ENCODE measurements around the gene HTRA1. TPM values are rescaled to one million over a fixed set of nuclear protein-coding genes. Genes with fewer than 3 reads are reported as not detected.
A peak's percentile ranks its signal among the peaks of the same experiment; 100 is the strongest.

HTRA1 gene
- total and polyA plus RNA-seq, 3 experiments from 2014 or later = 0.13 to 0.56 TPM; not detected in 1

DNA sequence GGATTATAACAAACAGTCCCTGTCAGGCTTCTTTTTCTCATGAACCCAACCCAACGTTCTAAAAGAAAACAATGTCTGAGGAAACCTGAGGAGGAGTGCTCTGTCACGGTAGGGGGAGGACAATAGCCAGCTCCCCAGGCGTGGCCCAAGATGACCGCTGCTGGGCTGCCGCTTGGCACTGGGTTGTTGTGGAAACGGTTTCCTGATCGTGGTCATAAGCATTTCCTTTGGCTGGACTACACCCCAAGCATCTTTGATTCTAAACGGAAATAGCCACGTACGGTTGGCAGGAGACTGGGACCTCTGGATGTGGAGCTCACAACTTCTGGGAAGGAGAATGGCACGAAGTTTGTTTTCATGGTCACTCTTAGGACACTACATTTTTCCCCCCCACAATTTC is 68.8 kb downstream of the HTRA1 start:
- no peak overlapping the region for H3K27ac ChIP-seq (ENCODE audit: low read depth, low read length)
- no peak overlapping the region for H3K4me3 Mint-ChIP-seq
- H3K4me1 Mint-ChIP-seq = peaks cover 4 to 5% (median 4%) of the 10 kb centered on the region in 3 donors
- no peaks in the 10 kb centered on the region for H3K4me1 ChIP-seq (ENCODE audit: insufficient read depth, low read length)
- H3K36me3 Mint-ChIP-seq = peaks cover 0 to 3% (median 0%) of the 10 kb centered on the region in 3 donors
- H3K27me3 ChIP-seq (ENCODE audit: insufficient read depth, low read length, poor library complexity, severe bottlenecking) = no peaks in the 10 kb centered on the region
- ChIA-PET POLR2A (no interaction called here), CTCF (no interaction called here)
- no peak overlapping the region for H3K27ac Mint-ChIP-seq
- H3K27me3 Mint-ChIP-seq = peaks cover 6 to 13% of the 10 kb centered on the region in 2 donors
- no peak overlapping the region for H3K4me3 ChIP-seq (ENCODE audit: low read length)
- no peaks in the 10 kb centered on the region for H3K9me3 Mint-ChIP-seq
- no peaks in the 10 kb centered on the region for H3K9me3 ChIP-seq (ENCODE audit: low read length)
- DNase-seq = no peak
- no peaks in the 10 kb centered on the region for H3K36me3 ChIP-seq (ENCODE audit: insufficient read depth, low read length)

GRCh38 chr10:122531261-122531660 is 69.9 kb downstream of the HTRA1 start:
- H3K36me3 Mint-ChIP-seq = peaks cover 0 to 3% (median 0%) of the 10 kb centered on the region in 3 donors
- peaks cover 2 to 5% (median 4%) of the 10 kb centered on the region in 3 donors for H3K4me1 Mint-ChIP-seq
- H3K27ac ChIP-seq (ENCODE audit: low read depth, low read length) = no peak overlapping the region
- ChIA-PET POLR2A (no interaction called here), CTCF (no interaction called here)
- no peaks in the 10 kb centered on the region for H3K36me3 ChIP-seq (ENCODE audit: insufficient read depth, low read length)
- peaks cover 8 to 13% of the 10 kb centered on the region in 2 donors for H3K27me3 Mint-ChIP-seq
- no peak overlapping the region for H3K4me3 Mint-ChIP-seq
- H3K27me3 ChIP-seq (ENCODE audit: insufficient read depth, low read length, poor library complexity, severe bottlenecking) = no peaks in the 10 kb centered on the region
- H3K4me3 ChIP-seq (ENCODE audit: low read length) = no peak overlapping the region
- H3K9me3 Mint-ChIP-seq = no peaks in the 10 kb centered on the region
- H3K4me1 ChIP-seq (ENCODE audit: insufficient read depth, low read length) = no peaks in the 10 kb centered on the region
- no peak for DNase-seq
- H3K27ac Mint-ChIP-seq = no peak overlapping the region
- H3K9me3 ChIP-seq (ENCODE audit: low read length) = no peaks in the 10 kb centered on the region

- Mint-ChIP-seq H3K27ac (no peak overlapping the region), H3K4me3 (no peak overlapping the region), H3K9me3 (no peaks in the 10 kb centered on the region), H3K36me3 (peaks cover 0 to 3% (median 0%) of the 10 kb centered on the region in 3 donors), H3K27me3 (peaks cover 8 to 16% of the 10 kb centered on the region in 2 donors), H3K4me1 (peaks cover 2 to 5% (median 4%) of the 10 kb centered on the region in 3 donors)
- H3K36me3 ChIP-seq (ENCODE audit: insufficient read depth, low read length) = no peaks in the 10 kb centered on the region
- H3K9me3 ChIP-seq (ENCODE audit: low read length) = no peaks in the 10 kb centered on the region
- ChIA-PET POLR2A (no interaction called here), CTCF (no interaction called here)
- no peak overlapping the region for H3K27ac ChIP-seq (ENCODE audit: low read depth, low read length)
- no peak for DNase-seq
- no peaks in the 10 kb centered on the region for H3K27me3 ChIP-seq (ENCODE audit: insufficient read depth, low read length, poor library complexity, severe bottlenecking)
- H3K4me3 ChIP-seq (ENCODE audit: low read length) = no peak overlapping the region
- no peaks in the 10 kb centered on the region for H3K4me1 ChIP-seq (ENCODE audit: insufficient read depth, low read length)
Observed at GRCh38 chr10:122531939-122532338, 70.6 kb downstream of the HTRA1 start.

DNA sequence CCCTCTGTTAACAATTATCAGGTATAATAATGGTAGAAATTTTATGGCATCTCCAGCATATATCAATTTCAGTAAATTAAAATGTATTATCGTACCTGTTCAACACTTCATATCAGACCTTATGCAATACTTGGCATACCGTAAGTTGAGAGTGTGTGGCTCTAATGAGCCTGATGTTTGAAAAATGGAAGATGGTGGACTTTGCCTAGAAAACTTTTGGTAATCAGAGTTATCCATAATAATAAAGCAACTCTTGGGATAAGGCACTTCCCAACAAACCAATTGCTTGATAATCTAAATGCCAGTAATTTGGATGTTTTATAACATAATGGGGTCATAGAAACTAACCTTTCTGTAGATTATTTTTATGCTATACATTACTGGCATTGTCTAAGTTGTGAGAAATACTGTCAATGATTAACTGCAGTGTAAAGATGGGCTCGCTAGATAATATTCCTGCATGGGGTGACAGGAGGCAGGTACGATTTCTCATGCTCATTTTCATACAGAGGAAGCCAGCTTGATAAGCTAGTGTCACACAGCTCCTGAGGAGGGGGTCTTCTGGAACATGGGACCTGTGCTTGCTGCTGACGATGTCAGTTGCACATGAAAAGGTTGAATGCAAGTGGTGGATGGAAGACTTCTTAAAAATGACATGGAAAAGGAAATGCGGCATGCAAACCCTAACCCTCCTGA is 71.4 kb downstream of the HTRA1 start:
- Mint-ChIP-seq H3K4me1 (peaks cover 0 to 5% (median 4%) of the 10 kb centered on the region in 3 donors), H3K27ac (no peak overlapping the region), H3K4me3 (no peak overlapping the region), H3K36me3 (peaks cover 0 to 3% (median 0%) of the 10 kb centered on the region in 3 donors), H3K9me3 (no peaks in the 10 kb centered on the region), H3K27me3 (peaks cover 8 to 16% of the 10 kb centered on the region in 2 donors)
- no peaks in the 10 kb centered on the region for H3K27me3 ChIP-seq (ENCODE audit: insufficient read depth, low read length, poor library complexity, severe bottlenecking)
- POLR2A ChIA-PET = no interaction called here
- no peak for DNase-seq
- H3K9me3 ChIP-seq (ENCODE audit: low read length) = no peaks in the 10 kb centered on the region
- no peaks in the 10 kb centered on the region for H3K36me3 ChIP-seq (ENCODE audit: insufficient read depth, low read length)
- CTCF ChIA-PET = no interaction called here
- H3K4me3 ChIP-seq (ENCODE audit: low read length) = no peak overlapping the region
- H3K27ac ChIP-seq (ENCODE audit: low read depth, low read length) = no peak overlapping the region
- no peaks in the 10 kb centered on the region for H3K4me1 ChIP-seq (ENCODE audit: insufficient read depth, low read length)

DNA sequence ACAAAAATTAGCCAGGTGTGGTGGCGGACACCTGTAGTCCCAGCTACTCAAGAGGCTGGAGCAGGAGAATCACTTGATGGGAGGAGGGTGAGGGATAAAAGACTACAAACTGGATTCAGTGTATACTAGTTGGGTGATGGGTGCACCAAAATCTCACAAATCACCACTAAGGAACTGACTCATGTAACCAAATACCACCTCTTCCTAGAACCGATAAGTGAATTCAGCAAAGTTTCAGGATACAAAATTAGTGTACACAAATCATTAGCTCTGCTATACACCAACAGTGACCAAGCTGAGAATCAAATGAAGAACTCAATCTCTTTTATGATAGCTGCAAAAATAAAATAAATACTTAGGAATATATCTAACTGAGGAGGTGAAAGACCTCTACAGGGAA is 76.2 kb downstream of the HTRA1 start:
- Histone ChIP-seq H3K4me1 (ENCODE audit: insufficient read depth, low read length) (peaks cover 24% of the 10 kb centered on the region), H3K27me3 (ENCODE audit: insufficient read depth, low read length, poor library complexity, severe bottlenecking) (no peaks in the 10 kb centered on the region), H3K27ac (ENCODE audit: low read depth, low read length) (no peak overlapping the region), H3K36me3 (ENCODE audit: insufficient read depth, low read length) (no peaks in the 10 kb centered on the region), H3K9me3 (ENCODE audit: low read length) (no peaks in the 10 kb centered on the region), H3K4me3 (ENCODE audit: low read length) (no peak overlapping the region)
- ChIA-PET POLR2A (no interaction called here), CTCF (interaction anchor here (1.9 kb wide), 1 partner anchor 28 kb away, joined by 5 read pairs; no protein-coding TSS in a partner anchor)
- Mint-ChIP-seq H3K9me3 (no peaks in the 10 kb centered on the region), H3K36me3 (no peaks in the 10 kb centered on the region), H3K27me3 (peaks cover 3 to 4% of the 10 kb centered on the region in 2 donors), H3K4me3 (no peak overlapping the region), H3K4me1 (peaks cover 29 to 37% (median 36%) of the 10 kb centered on the region in 3 donors), H3K27ac (no peak overlapping the region)
- DNase-seq = no peak

DNA sequence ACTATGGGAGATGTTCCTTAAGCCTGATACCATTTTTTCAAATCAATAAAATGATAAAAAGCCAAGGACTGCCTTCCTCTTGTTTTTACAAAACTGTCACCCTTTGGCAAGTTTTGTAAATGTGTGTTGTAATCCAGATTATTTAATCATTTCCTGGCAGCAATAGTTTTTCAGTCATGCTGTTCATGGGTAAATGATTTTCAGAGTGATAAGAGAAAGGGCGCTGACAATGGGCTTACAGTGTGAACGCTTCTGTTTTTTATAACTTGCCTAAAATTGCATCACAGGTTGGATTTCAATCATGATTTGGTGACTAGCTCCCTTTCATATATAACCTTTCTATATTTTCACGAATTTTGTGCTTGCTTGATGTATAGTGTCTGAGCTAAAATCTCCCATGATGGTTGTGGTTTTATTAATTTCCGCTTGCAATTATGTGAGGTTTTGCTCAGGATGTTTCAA is 80.2 kb downstream of the HTRA1 start:
- no peaks in the 10 kb centered on the region for H3K36me3 Mint-ChIP-seq
- no peak overlapping the region for H3K27ac ChIP-seq (ENCODE audit: low read depth, low read length)
- peaks cover 45% of the 10 kb centered on the region for H3K4me1 ChIP-seq (ENCODE audit: insufficient read depth, low read length)
- peaks cover 59 to 64% (median 64%) of the 10 kb centered on the region in 3 donors for H3K4me1 Mint-ChIP-seq
- no peaks in the 10 kb centered on the region for H3K9me3 Mint-ChIP-seq
- H3K9me3 ChIP-seq (ENCODE audit: low read length) = no peaks in the 10 kb centered on the region
- POLR2A ChIA-PET = no interaction called here
- peaks cover 0 to 3% of the 10 kb centered on the region in 2 donors for H3K27me3 Mint-ChIP-seq
- peak in 1 of 5 donors; percentile 29 for DNase-seq
- H3K4me3 ChIP-seq (ENCODE audit: low read length) = peak overlapping the region; percentile 2
- H3K4me3 Mint-ChIP-seq = peak overlapping the region in 6 of 7 donors; percentile 37 to 63 (median 47)
- no peaks in the 10 kb centered on the region for H3K36me3 ChIP-seq (ENCODE audit: insufficient read depth, low read length)
- H3K27ac Mint-ChIP-seq = peak overlapping the region in 7 of 8 donors; percentile 37 to 89 (median 72)
- CTCF ChIA-PET = interaction anchor here (1.6 to 5.3 kb wide), 3 partner anchors 9 to 26 kb away, joined by 5 to 17 read pairs (median 9); no protein-coding TSS in a partner anchor
- no peaks in the 10 kb centered on the region for H3K27me3 ChIP-seq (ENCODE audit: insufficient read depth, low read length, poor library complexity, severe bottlenecking)

DNA sequence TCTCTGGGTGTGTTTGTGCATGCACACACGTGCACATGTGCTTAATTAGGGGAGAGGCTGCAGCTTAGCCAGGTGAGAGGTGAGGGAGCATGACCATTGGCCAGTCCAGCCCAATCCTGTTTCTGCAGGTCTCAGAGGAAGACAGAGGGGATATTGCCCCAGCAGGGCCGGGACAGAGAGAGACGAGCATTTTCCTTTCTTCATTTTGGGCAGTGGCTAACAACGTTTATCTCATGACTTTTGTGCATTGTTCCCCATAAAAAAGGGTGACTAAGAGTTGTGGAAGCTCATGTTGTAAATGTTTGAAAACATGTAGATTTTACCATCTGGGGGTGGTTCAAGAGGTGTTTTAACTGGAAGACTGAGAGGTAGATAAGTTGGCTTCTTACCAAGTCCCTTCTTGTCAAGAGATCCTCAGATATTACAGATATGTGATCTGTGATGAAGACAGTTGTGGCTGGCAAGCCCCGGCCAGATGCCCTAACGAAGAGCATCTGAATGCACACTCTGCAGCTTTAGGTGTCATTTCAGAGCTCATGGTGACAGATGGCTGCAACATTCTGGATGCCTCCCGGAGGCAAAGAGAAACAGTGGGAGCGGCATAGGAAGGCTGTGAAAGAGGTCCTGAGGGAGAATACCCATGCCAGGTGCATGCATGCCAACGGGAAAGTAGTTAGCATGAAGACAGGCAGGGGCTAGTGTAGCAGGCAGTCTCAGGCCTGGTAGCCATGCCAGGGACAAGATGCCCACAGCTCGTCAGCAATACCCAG is 82.5 kb downstream of the HTRA1 start:
- Histone ChIP-seq H3K27me3 (ENCODE audit: insufficient read depth, low read length, poor library complexity, severe bottlenecking) (no peaks in the 10 kb centered on the region), H3K4me3 (ENCODE audit: low read length) (no peak overlapping the region), H3K4me1 (ENCODE audit: insufficient read depth, low read length) (peaks cover 45% of the 10 kb centered on the region), H3K36me3 (ENCODE audit: insufficient read depth, low read length) (no peaks in the 10 kb centered on the region), H3K9me3 (ENCODE audit: low read length) (no peaks in the 10 kb centered on the region), H3K27ac (ENCODE audit: low read depth, low read length) (peak overlapping the region; percentile 32)
- CTCF ChIA-PET = interaction anchor here (0.9 to 5.3 kb wide), 2 partner anchors 22 to 108 kb away, joined by 3 to 17 read pairs; no protein-coding TSS in a partner anchor
- POLR2A ChIA-PET = interaction anchor here (0.7 kb wide), 1 partner anchor 305 kb away, joined by 7 read pairs; no protein-coding TSS in a partner anchor
- Mint-ChIP-seq H3K4me3 (peak overlapping the region in 4 of 7 donors; percentile 38 to 86 (median 60)), H3K4me1 (peaks cover 59 to 67% (median 64%) of the 10 kb centered on the region in 3 donors), H3K36me3 (no peaks in the 10 kb centered on the region), H3K9me3 (no peaks in the 10 kb centered on the region), H3K27ac (peak overlapping the region in 5 of 8 donors; percentile 39 to 87 (median 62)), H3K27me3 (no peaks in the 10 kb centered on the region)
- DNase-seq = no peak

All from CD8-positive, alpha-beta memory T cell (primary cell).